ENCODE data around the gene SYNDIG1. TPM values are rescaled to one million over a fixed set of nuclear protein-coding genes. Genes with fewer than 3 reads are reported as not detected.

The SYNDIG1 gene
- total and polyA plus RNA-seq, 2 donors (not counting 1 experiment from before 2014, with no cell fraction given) = not detected

GRCh38 chr20:24420567-24420966 lies 48.9 kb upstream of the SYNDIG1 start:
- Mint-ChIP-seq H3K9me3 (ENCODE audit: insufficient read depth) (peaks cover 6% of the 10 kb centered on the region), H3K4me3 (no peak overlapping the region), H3K4me1 (no peaks in the 10 kb centered on the region), H3K27ac (no peak overlapping the region), H3K27me3 (no peaks in the 10 kb centered on the region)
- H3K4me2 ChIP-seq (replicated peaks; ENCODE audit: low read depth, low read length, poor library complexity, severe bottlenecking) = no peak overlapping the region
- no peaks in the 10 kb centered on the region for H3K79me2 ChIP-seq (ENCODE audit: control insufficient read depth, insufficient read depth, low read length)
- H3K4me3 ChIP-seq (ENCODE audit: control extremely low read depth in 1 of 5, extremely low read depth in 1 of 5, insufficient read depth in 1 of 5, low read depth in 2 of 5, low read length in 4 of 5) = no peak overlapping the region
- POLR2A ChIA-PET = no interaction called here
- no peaks in the 10 kb centered on the region for H4K20me1 ChIP-seq (ENCODE audit: control insufficient read depth, insufficient read depth, low read length, poor library complexity, severe bottlenecking)
- H3K27ac ChIP-seq (ENCODE audit: low read length in 2 of 2) = no peak overlapping the region
- H3K9me3 ChIP-seq (ENCODE audit: control extremely low read depth in 1 of 3, control insufficient read depth in 2 of 3, insufficient read depth in 1 of 3, low read length in 2 of 3) = peaks cover 0 to 14% (median 3%) of the 10 kb centered on the region in 3 donors
- CTCF ChIA-PET = no interaction called here
- intact Hi-C loops (cut with micrococcal nuclease) = no loop called here
- TF ChIP-seq, protein P1, sequence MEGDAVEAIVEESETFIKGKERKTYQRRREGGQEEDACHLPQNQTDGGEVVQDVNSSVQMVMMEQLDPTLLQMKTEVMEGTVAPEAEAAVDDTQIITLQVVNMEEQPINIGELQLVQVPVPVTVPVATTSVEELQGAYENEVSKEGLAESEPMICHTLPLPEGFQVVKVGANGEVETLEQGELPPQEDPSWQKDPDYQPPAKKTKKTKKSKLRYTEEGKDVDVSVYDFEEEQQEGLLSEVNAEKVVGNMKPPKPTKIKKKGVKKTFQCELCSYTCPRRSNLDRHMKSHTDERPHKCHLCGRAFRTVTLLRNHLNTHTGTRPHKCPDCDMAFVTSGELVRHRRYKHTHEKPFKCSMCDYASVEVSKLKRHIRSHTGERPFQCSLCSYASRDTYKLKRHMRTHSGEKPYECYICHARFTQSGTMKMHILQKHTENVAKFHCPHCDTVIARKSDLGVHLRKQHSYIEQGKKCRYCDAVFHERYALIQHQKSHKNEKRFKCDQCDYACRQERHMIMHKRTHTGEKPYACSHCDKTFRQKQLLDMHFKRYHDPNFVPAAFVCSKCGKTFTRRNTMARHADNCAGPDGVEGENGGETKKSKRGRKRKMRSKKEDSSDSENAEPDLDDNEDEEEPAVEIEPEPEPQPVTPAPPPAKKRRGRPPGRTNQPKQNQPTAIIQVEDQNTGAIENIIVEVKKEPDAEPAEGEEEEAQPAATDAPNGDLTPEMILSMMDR (IDR thresholded peaks at IDR 0.05) = no peak
- no peak for TF ChIP-seq EZH2 (IDR thresholded peaks at IDR 0.05; ENCODE audit: borderline replicate concordance, insufficient read depth, low read depth, low read length, poor library complexity, severe bottlenecking)
- no peaks in the 10 kb centered on the region for H3K4me1 ChIP-seq (ENCODE audit: control insufficient read depth in 2 of 2, insufficient read depth in 2 of 2, low read length in 2 of 2)
- no peak overlapping the region for H2AFZ ChIP-seq (ENCODE audit: insufficient read depth, low read depth, low read length, poor library complexity, severe bottlenecking)
- DNase-seq (no peak), ATAC-seq (ENCODE audit: low read depth) (no peak)
- H3K9ac ChIP-seq (ENCODE audit: low read length) = no peak overlapping the region
- WGBS (ENCODE audit: insufficient coverage) = 86% methylated on average over 3 of the region's 4 CpGs
- no peaks in the 10 kb centered on the region for H3K36me3 ChIP-seq (replicated peaks in 1 of 2; ENCODE audit: control extremely low read depth in 1 of 2, control insufficient read depth in 1 of 2, extremely low read depth in 1 of 2, insufficient read depth in 2 of 2, low read length in 1 of 2)
- H3K27me3 ChIP-seq (replicated peaks in 1 of 4; ENCODE audit: control extremely low read depth in 1 of 4, control insufficient read depth in 3 of 4, insufficient read depth in 4 of 4, low read length in 3 of 4) = no peaks in the 10 kb centered on the region

DNA sequence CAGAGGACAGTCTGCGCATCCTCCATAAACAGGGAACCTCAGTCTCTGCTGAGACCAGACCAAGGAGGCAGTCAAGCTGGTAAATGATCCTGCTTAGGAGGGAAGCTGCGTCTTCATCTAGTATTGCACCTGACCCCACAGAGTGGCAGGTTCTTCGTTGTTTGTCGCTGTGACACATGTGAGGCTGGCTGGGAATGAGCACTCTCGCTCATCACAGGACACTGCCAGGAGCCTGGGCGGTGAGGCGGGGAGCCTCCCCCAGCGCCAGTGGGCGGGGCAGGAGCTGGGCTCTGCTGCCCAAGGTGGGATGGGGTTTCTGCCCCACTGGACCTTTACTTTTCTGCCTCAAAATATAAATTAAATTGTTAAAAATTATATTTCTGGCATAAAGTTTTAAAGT lies 48.4 kb upstream of the SYNDIG1 start:
- DNase-seq = no peak
- H3K9me3 Mint-ChIP-seq (ENCODE audit: insufficient read depth) = peaks cover 2% of the 10 kb centered on the region

More for the DNA sequence above, 48.4 kb upstream of the SYNDIG1 start:
- POLR2A ChIA-PET = no interaction called here
- Histone ChIP-seq H3K4me3 (ENCODE audit: control extremely low read depth in 1 of 5, extremely low read depth in 1 of 5, insufficient read depth in 1 of 5, low read depth in 2 of 5, low read length in 4 of 5) (no peak overlapping the region), H3K79me2 (ENCODE audit: control insufficient read depth, insufficient read depth, low read length) (no peaks in the 10 kb centered on the region), H3K9me3 (ENCODE audit: control extremely low read depth in 1 of 3, control insufficient read depth in 2 of 3, insufficient read depth in 1 of 3, low read length in 2 of 3) (peaks cover 0 to 9% (median 3%) of the 10 kb centered on the region in 3 donors), H3K4me2 (replicated peaks; ENCODE audit: low read depth, low read length, poor library complexity, severe bottlenecking) (no peak overlapping the region), H3K4me1 (ENCODE audit: control insufficient read depth in 2 of 2, insufficient read depth in 2 of 2, low read length in 2 of 2) (no peaks in the 10 kb centered on the region), H2AFZ (ENCODE audit: insufficient read depth, low read depth, low read length, poor library complexity, severe bottlenecking) (no peak overlapping the region), H3K9ac (ENCODE audit: low read length) (no peak overlapping the region), H3K27me3 (replicated peaks in 1 of 4; ENCODE audit: control extremely low read depth in 1 of 4, control insufficient read depth in 3 of 4, insufficient read depth in 4 of 4, low read length in 3 of 4) (no peaks in the 10 kb centered on the region), H3K36me3 (replicated peaks in 1 of 2; ENCODE audit: control extremely low read depth in 1 of 2, control insufficient read depth in 1 of 2, extremely low read depth in 1 of 2, insufficient read depth in 2 of 2, low read length in 1 of 2) (no peaks in the 10 kb centered on the region), H3K27ac (ENCODE audit: low read length in 2 of 2) (no peak overlapping the region), H4K20me1 (ENCODE audit: control insufficient read depth, insufficient read depth, low read length, poor library complexity, severe bottlenecking) (no peaks in the 10 kb centered on the region)
- no peak for ATAC-seq (ENCODE audit: low read depth)
- Mint-ChIP-seq H3K27ac (no peak overlapping the region), H3K27me3 (no peaks in the 10 kb centered on the region), H3K4me3 (no peak overlapping the region), H3K4me1 (no peaks in the 10 kb centered on the region)
- TF ChIP-seq, protein P1 (IDR thresholded peaks at IDR 0.05) = no peak
- TF ChIP-seq EZH2 (IDR thresholded peaks at IDR 0.05; ENCODE audit: borderline replicate concordance, insufficient read depth, low read depth, low read length, poor library complexity, severe bottlenecking) = no peak
- CTCF ChIA-PET = no interaction called here
- intact Hi-C loops (cut with micrococcal nuclease) = no loop called here
- 99% methylated on average over 7 of the region's 9 CpGs for WGBS (ENCODE audit: insufficient coverage)
